Fibroblast of villous mesenchyme (primary cell): ENCODE data around the gene ITGBL1. TPM values are rescaled to one million over a fixed set of nuclear protein-coding genes. Genes with fewer than 3 reads are reported as not detected.

ENCODE experiments used
- DNase-seq: peaks from one replicate; pipeline ENCODE4 v3.0.0-alpha.2; 2010; ENCODE audit warnings: low read depth
- H3K4me3 ChIP-seq: 2 replicates; pipeline ENCODE4 v1.5.1; 2011; ENCODE audit warnings: low read depth, mild to moderate bottlenecking, low read length
- CTCF ChIP-seq: IDR thresholded peaks from 2 replicates; pipeline ENCODE4 v1.5.1; 2012; ENCODE audit warnings: low read depth, mild to moderate bottlenecking, low read length; ENCODE audit not compliant: insufficient read depth
- total RNA-seq: library from RNA; depleted of rRNA; stranded (reverse); fragments of >200 nt; gene quantifications from 2 replicates; pipeline ENCODE4 v1.2.3, GENCODE V29; 2012

The ITGBL1 gene
- total RNA-seq, 1 donor, result 21.2 TPM

- no peak for TF ChIP-seq CTCF
- DNase-seq, result no peak
- no peak overlapping the region for H3K4me3 ChIP-seq
These were observed 115.4 kb downstream of the ITGBL1 start for GRCh38 chr13:101567841-101568240.

GRCh38 chr13:101569807-101570206 is 117.3 kb downstream of the ITGBL1 start:
- TF ChIP-seq CTCF, result no peak
- no peak overlapping the region for H3K4me3 ChIP-seq
- DNase-seq, result no peak

GRCh38 chr13:101570410-101570809 is 117.9 kb downstream of the ITGBL1 start:
- TF ChIP-seq CTCF, result no peak
- no peak for DNase-seq
- H3K4me3 ChIP-seq, result no peak overlapping the region

GRCh38 chr13:101572456-101572855 is 120.0 kb downstream of the ITGBL1 start:
- DNase-seq, result no peak
- no peak overlapping the region for H3K4me3 ChIP-seq
- TF ChIP-seq CTCF, result no peak

GRCh38 chr13:101575581-101575980 is 123.1 kb downstream of the ITGBL1 start:
- TF ChIP-seq CTCF, result no peak
- DNase-seq, result no peak
- H3K4me3 ChIP-seq, result no peak overlapping the region

- no peak overlapping the region for H3K4me3 ChIP-seq
- peak; percentile 67 for DNase-seq
- no peak for TF ChIP-seq CTCF
These were observed 124.0 kb downstream of the ITGBL1 start for GRCh38 chr13:101576455-101576854.

- no peak for TF ChIP-seq CTCF
These were observed 124.5 kb downstream of the ITGBL1 start for GRCh38 chr13:101576977-101577376.

More at GRCh38 chr13:101576977-101577376, 124.5 kb downstream of the ITGBL1 start:
- no peak for DNase-seq
- H3K4me3 ChIP-seq, result no peak overlapping the region
